ELR (cell line): Measurements from ENCODE around the gene STK35.
A peak's percentile ranks its signal among the peaks of the same experiment; 100 is the strongest.

Experiments
- DNase-seq: peaks from one replicate; pipeline ENCODE4 v3.0.0-alpha.2; 2015; ENCODE audit warnings: low read depth

The STK35 gene

GRCh38 chr20:2135013-2135412, 33.4 kb downstream of the STK35 start:
- DNase-seq: no peak

GRCh38 chr20:2136275-2136674, 34.6 kb downstream of the STK35 start:
- DNase-seq: no peak

DNA sequence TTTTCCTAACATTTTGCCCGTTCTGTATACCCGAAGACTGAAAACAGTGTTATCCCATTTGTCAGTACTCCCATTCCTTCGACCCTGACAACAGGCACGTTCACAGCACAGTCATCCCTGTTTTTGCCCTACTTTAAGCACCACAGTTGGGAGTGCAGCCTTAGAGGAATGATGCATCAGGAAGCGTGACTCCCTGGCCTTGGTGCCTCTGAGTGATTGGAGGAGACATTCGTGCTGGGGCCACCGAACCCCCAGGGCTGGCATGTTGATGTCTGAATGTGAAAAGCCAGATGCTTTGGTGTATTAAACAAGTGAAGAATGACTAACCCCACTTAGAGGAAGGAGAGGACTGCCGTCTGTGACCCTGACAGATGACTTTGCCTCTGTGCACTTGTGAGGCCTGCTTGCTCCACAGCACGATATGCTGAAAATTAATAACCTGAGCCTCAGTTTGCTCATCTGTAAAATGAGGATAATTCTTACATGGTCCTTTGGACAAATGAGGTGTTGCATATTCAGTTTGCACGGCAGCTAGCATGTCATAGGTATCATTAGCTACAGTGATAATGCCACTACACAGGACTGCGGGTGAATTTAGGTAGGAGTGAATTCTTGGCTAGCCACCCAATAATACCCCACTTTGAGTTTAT, 36.0 kb downstream of the STK35 start:
- DNase-seq: peak; percentile 96

GRCh38 chr20:2138396-2138795, 36.8 kb downstream of the STK35 start:
- no peak for DNase-seq

GRCh38 chr20:2139250-2139649, 37.6 kb downstream of the STK35 start:
- DNase-seq: no peak

GRCh38 chr20:2139736-2140135, 38.1 kb downstream of the STK35 start:
- DNase-seq: no peak

DNA sequence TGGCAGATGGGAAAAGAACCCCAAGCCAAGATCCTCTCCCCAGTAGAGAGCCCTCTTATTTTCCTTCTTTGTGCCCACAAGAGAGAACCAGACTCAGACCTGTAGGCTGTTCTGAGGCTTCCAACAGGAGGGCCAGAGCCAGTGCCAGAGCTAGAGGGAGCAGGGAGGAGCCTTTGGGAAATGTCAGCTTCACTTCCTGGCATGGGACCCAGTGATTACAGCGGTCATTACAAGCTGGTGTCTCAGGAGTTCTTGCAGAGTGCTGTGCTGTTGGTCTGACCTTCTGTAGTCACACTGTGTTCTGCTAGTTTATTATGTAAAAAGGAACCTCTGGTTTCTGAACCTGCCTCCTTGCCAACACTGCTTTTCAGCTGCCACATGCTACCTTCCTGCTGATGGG, 38.9 kb downstream of the STK35 start:
- no peak for DNase-seq

DNA sequence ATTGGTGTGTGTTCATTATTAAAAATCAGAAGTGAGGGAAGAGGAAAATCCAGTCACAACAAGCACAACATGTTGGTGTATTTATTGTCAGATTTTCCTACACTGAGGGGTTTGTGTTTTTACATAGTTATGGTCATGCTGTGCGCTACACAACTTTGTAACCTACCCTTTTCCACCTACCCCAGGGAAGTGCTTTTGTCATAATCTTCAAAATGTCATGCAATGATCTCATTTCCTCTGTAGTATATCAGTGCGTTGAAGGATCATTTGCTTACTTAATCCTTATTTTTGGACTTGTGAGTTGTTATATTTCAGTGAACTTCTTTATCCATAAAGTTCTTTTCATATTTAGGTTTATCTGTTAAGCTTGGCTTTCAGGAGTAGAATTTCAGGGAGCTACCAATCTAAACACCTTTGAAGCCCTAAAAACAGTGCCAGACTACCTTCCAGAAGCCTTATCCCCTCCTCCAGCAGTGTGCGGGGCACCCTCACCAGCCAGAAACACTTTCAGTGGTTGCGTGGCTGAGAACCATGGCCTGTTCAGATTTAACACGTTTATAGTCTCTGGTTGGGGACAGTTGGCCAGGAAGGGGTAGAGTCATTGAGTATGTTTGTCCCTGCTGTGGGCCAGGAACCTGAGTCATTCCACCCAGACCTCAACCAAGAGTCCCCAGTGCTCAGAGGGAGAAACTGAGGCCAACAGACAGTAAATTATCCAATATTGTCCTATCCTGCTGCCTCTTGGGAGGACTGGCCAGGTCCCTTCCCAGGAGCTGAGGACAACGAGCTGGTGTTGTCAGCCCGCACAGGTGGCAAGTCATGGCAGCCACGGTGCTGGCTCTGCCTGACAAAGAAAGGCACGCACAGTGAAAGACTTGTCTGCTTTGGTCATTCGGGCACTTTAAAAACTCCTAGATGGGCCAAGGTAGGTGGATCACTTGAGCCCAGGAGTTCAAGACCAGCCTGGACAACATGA, 40.3 kb downstream of the STK35 start:
- DNase-seq: no peak

GRCh38 chr20:2142649-2143048, 41.0 kb downstream of the STK35 start:
- DNase-seq: no peak

GRCh38 chr20:2143594-2143993, 42.0 kb downstream of the STK35 start:
- DNase-seq: no peak

GRCh38 chr20:2144850-2145249, 43.2 kb downstream of the STK35 start:
- DNase-seq: no peak

- no peak for DNase-seq
These were observed 43.7 kb downstream of the STK35 start for GRCh38 chr20:2145376-2145775.

DNA sequence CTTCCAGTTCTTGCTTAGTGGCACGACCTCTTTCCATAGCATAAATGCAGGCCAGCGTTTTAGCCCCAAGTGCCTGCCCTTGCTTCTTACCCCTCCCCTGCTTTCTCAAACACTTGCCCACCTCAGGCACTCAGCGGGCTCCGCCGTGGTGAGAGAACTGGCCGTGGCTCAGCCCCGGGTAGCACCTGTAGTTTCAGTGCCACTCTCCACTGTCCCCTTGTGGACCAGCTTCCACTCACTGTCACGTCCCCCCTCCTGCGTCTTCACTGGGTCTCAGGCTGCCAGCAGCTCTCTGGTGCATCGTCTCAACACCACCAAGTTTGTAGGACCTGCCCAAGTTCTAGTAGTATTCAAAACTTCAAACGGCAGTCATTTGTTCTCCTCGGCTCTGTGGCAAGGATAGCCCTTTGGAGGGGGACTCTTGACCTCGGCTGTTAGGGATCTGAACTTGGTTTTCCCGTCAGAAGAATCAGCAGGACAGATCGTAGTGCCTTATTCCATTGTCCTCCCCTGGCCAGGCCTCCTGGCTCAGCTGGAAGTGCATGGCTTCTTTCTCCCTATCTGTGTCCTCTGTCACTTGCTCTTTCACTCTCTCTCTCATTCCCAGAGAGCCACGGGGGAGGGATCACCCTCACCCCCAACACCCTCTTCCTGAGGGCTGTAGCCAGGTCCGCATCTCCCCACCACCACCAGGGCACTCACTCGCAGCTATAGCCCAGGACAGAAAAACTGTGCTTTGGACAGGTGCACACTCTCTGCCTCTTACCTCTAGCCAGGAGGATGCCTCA, 44.6 kb downstream of the STK35 start:
- DNase-seq: no peak

DNA sequence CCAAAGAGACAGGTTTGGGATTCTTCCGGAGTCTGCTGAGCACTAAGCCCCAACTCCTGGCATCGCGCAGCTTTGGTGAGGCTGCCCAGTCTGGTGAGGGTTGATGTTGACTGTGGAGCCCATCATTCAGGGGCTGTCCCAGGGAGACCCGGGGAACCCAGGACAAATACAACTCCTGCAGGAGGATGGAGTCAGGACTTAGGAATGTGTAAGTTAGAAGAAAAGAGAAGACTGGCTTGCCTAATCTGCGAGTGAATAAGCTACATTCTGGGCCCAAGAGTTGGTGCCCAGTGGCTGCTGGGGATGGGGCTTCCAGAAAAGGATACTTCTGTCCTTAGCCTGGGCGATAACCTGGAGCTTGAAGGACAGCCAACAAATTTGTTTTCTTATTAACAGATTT, 47.9 kb downstream of the STK35 start:
- peak; percentile 60 for DNase-seq

DNA sequence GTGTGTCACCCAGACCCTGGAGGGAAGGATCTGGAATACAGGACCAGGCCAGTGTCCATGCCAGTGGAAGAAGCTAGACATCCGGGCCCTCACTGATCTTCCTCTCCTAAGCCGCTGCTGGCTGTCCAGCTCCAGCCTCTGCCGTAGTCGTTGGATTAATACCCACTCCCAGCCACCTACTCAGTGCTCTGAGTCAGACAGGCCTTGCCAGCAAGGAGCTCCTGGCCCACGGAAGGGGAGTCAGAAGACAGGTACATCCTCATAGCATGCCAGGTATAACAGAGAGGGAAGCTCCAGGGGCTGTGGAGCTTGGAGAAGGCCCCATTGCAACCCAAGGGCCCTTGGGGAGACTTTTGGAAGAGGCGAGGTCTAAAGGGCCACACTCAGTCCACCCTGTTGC, 49.0 kb downstream of the STK35 start:
- no peak for DNase-seq

GRCh38 chr20:2151858-2152281, 50.2 kb downstream of the STK35 start:
- DNase-seq: peak; percentile 68

GRCh38 chr20:2152317-2152716, 50.7 kb downstream of the STK35 start:
- no peak for DNase-seq

DNA sequence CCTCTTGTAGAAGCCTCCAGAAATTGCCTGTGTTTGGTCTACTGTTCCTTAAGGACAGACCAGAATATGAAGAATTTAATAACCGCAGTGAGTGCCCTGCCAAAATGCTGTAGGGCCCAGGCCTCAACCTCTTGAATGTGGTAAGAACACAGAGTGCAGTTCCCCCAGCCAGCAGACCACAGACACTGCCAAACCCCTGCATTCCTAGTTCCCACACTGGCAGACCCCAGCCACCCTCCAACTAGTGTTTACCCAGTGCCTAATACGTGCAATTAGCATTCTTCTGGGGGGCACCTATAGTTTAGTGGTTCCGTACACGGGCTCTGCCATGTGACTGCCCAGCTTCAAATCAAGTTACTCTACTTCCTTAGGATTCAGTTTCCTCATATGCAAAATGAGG, 51.7 kb downstream of the STK35 start:
- no peak for DNase-seq

- DNase-seq: no peak
These were observed 54.6 kb downstream of the STK35 start for GRCh38 chr20:2156224-2156623.

- DNase-seq: peak; percentile 50
These were observed 55.3 kb downstream of the STK35 start for GRCh38 chr20:2156666-2157624.

DNA sequence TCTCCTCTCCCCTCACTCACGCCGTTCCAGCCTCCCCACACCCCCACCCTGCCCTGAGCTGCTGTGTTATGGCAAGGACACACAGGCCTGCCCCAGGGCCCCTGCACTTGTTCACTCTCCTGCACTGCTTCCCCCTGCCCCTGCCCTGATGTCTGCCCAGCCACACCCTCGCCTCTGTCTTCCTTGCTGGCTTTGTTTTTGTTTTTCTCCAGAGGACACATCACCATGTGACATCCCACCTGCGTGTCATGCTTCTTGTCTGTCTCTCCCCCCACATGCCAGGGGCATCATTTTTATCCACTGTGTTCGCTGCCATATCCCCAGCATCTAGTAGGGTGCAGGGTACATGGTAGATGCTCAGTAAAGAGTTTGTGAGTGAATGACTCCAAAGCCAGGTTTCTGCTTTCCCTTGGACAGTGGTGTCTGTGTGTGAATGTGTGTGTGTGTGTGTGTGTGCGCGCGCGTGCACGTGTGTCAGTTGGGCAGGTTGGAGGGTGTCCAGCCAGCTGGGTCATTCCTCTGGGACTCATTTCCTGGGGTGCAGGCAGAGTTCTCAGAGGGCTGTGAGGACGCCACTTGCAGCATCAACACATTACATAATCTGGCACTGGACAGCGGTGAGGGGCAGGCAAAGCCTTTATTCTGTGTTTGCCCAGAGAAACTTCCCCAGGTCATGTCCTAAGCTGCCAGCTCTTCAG, 60.6 kb downstream of the STK35 start:
- no peak for DNase-seq
